Osteocyte (in vitro differentiated cells): ENCODE results near the gene DHDH. TPM values are rescaled to one million over a fixed set of nuclear protein-coding genes. Genes with fewer than 3 reads are reported as not detected.
"Not testable (repeated sequence)": the region's sequence is repeated elsewhere in the genome, so short reads cannot be mapped to it uniquely, and the experiment has no call there.

Experiments used
- DNase-seq: peaks from one replicate; pipeline ENCODE4 v3.0.0; 2021; ENCODE audit warnings: mixed read lengths; ENCODE audit not compliant: unreplicated experiment; ENCODE audit errors: extremely low spot score
- H3K27ac Mint-ChIP-seq: one replicate; pipeline ENCODE4 v1.8.0; 2021; ENCODE audit warnings: mild to moderate bottlenecking, mixed read lengths; ENCODE audit not compliant: unreplicated experiment
- H3K27me3 Mint-ChIP-seq: one replicate; pipeline ENCODE4 v1.8.0; 2021; ENCODE audit warnings: mixed read lengths; ENCODE audit not compliant: unreplicated experiment
- H3K36me3 Mint-ChIP-seq: one replicate; pipeline ENCODE4 v1.8.0; 2021; ENCODE audit warnings: mixed read lengths; ENCODE audit not compliant: unreplicated experiment
- H3K4me1 Mint-ChIP-seq: one replicate; pipeline ENCODE4 v1.8.0; 2021; ENCODE audit warnings: mixed read lengths; ENCODE audit not compliant: unreplicated experiment
- H3K4me3 Mint-ChIP-seq: one replicate; pipeline ENCODE4 v1.8.0; 2021; ENCODE audit warnings: mild to moderate bottlenecking, moderate library complexity, mixed read lengths; ENCODE audit not compliant: unreplicated experiment
- H3K9me3 Mint-ChIP-seq: one replicate; pipeline ENCODE4 v1.8.0; 2021; ENCODE audit warnings: mixed read lengths; ENCODE audit not compliant: unreplicated experiment
- total RNA-seq: library from RNA; stranded (reverse); gene quantifications from 2 replicates; pipeline ENCODE4 v1.2.1, GENCODE V29; 2021
- TF ChIP-seq, protein P1 (sequence below): fragments of 200-600 bp; sonication (generic); IDR thresholded peaks from 2 replicates; pipeline ENCODE4 v1.5.0; 2021; ENCODE audit warnings: antibody characterized with exemption, mild to moderate bottlenecking, moderate library complexity

DHDH gene
- total RNA-seq, 1 donor from 2014 or later, result 0.67 TPM

DNA sequence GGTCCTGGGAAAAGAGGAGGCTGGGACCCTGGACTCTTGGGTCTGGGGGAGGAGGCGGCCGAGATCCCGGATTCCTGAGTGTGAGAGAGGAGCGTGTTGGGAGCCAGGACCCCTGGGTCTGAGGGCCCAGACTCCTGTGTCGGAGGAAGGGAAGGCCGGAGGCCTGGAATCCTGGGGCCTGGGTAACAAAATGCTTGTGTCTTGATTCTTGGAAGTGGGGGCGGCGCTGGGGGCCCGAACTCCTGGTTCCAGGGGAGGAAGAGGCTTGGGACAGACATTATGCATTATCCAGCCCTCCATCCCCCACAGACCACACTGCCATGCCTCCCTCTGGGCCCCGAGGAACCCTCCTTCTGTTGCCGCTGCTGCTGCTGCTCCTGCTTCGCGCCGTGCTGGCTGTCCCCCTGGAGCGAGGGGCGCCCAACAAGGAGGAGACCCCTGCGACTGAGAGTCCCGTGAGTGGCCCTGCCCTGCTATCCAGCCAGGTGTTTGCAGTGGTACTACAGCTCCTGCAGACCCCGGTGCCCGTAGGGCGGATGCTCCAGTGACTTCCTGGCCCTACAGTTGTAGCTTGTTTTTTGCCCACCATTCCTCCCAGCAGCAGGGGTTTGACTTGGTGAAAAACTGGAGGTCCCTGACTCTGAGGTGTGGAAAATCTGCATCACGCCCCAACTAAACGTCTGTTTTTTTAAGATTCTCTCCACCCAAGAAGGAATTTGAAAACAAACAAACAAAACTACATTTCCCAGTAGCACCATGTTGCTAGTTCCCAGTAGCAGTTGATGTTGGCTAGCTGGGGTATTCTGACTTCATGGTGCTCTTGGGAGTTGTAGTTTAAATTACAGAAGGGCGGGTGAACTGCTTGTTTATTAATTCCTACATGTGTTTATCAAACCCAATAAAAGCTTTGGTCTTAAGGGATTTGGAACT is 32.8 kb upstream of the DHDH start:
- DNase-seq, result no peak
- peaks cover 26% of the 10 kb centered on the region for H3K4me1 Mint-ChIP-seq
- no peaks in the 10 kb centered on the region for H3K9me3 Mint-ChIP-seq
- H3K36me3 Mint-ChIP-seq, result peaks cover 10% of the 10 kb centered on the region
- H3K27ac Mint-ChIP-seq, result peak overlapping the region; percentile 97
- H3K4me3 Mint-ChIP-seq, result peak overlapping the region; percentile 95
- no peaks in the 10 kb centered on the region for H3K27me3 Mint-ChIP-seq
- TF ChIP-seq, protein P1, sequence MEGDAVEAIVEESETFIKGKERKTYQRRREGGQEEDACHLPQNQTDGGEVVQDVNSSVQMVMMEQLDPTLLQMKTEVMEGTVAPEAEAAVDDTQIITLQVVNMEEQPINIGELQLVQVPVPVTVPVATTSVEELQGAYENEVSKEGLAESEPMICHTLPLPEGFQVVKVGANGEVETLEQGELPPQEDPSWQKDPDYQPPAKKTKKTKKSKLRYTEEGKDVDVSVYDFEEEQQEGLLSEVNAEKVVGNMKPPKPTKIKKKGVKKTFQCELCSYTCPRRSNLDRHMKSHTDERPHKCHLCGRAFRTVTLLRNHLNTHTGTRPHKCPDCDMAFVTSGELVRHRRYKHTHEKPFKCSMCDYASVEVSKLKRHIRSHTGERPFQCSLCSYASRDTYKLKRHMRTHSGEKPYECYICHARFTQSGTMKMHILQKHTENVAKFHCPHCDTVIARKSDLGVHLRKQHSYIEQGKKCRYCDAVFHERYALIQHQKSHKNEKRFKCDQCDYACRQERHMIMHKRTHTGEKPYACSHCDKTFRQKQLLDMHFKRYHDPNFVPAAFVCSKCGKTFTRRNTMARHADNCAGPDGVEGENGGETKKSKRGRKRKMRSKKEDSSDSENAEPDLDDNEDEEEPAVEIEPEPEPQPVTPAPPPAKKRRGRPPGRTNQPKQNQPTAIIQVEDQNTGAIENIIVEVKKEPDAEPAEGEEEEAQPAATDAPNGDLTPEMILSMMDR, result no peak

DNA sequence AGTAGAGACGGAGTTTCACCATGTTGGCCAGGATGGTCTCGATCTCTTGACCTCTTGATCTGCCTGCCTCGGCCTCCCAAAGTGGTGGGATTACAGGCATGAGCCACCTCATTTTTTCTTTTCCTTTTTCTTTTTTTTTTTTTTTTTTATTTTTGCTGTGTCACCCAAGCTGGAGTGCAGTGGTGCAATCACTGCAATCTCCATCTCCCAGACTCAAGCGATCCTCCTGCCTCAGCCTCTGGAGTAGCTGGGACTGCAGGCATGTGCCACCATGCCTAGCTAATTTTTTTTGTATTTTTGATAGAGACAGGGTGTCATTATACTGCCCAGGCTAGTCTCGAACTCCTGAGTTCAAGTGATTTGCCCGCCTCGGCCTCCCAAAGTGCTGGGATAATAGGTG is 31.2 kb upstream of the DHDH start:
- H3K27me3 Mint-ChIP-seq, H3K27ac Mint-ChIP-seq, H3K9me3 Mint-ChIP-seq, DNase-seq: not testable (repeated sequence)
- Mint-ChIP-seq H3K36me3 (peaks cover 17% of the 10 kb centered on the region), H3K4me1 (peaks cover 26% of the 10 kb centered on the region), H3K4me3 (peak overlapping the region; percentile 18)

DNA sequence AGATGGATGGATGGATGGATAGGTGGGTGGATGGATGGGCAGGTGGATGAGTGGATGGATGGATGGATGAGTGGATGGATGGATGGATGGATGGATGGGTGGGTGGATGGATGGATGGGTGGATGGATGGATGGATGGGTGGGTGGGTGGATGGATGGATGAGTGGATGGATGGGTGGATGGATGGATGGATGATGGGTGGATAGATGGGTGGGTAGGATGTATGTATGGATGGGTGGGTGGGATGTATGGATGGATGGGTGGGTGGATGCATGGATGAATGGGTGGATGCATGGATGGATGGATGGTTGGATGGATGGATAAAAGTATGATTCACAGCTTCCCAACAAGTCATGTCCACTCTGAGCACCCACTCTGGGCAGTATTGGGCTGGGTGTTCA is 29.7 kb upstream of the DHDH start:
- peaks cover 20% of the 10 kb centered on the region for H3K36me3 Mint-ChIP-seq
- not testable (repeated sequence) for DNase-seq, H3K27ac Mint-ChIP-seq, H3K4me3 Mint-ChIP-seq, H3K9me3 Mint-ChIP-seq, H3K27me3 Mint-ChIP-seq
- H3K4me1 Mint-ChIP-seq, result peaks cover 26% of the 10 kb centered on the region

DNA sequence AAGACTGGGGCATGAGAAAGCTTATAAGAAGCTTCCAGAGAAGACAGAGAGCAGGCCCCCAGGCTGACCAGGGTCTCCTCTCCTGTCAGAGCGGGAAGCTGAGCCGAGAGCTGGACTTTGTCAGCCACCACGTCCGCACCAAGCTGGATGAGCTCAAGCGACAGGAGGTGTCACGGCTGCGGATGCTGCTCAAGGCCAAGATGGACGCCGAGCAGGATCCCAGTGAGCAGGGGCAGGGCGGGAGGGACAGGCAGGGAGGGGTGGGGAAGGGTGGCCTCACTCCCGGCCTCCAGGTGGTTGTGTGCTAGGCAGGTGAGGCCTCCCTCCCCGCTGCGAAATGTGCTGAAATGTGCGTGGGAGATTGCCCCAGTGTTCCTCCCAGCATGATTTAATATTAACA is 27.8 kb upstream of the DHDH start:
- H3K36me3 Mint-ChIP-seq, result peaks cover 24% of the 10 kb centered on the region
- H3K4me1 Mint-ChIP-seq, result peaks cover 14% of the 10 kb centered on the region
- TF ChIP-seq, protein P1, result no peak
- no peaks in the 10 kb centered on the region for H3K9me3 Mint-ChIP-seq
- no peaks in the 10 kb centered on the region for H3K27me3 Mint-ChIP-seq
- no peak for DNase-seq
- H3K27ac Mint-ChIP-seq, result no peak overlapping the region
- no peak overlapping the region for H3K4me3 Mint-ChIP-seq

DNA sequence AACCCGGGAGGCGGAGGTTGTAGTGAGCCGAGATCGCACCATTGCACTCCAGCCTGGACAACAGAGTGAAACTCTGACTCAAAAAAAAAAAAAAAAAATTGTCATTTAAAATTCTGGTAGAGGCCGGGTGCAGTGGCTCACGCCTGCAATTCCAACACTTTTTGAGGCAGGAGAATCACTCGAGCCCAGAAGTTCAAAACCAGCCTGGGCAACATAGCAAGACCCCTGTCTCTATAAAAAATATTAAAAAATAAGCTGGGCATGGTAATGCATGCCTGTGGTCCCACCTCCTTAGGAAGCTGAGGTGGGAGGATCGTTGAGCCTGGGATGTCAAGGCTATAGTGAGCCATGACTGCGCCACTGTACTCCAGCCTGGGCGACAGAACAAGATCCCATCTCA is 27.2 kb upstream of the DHDH start:
- TF ChIP-seq, protein P1, result no peak
- H3K27ac Mint-ChIP-seq, result no peak overlapping the region

DNA sequence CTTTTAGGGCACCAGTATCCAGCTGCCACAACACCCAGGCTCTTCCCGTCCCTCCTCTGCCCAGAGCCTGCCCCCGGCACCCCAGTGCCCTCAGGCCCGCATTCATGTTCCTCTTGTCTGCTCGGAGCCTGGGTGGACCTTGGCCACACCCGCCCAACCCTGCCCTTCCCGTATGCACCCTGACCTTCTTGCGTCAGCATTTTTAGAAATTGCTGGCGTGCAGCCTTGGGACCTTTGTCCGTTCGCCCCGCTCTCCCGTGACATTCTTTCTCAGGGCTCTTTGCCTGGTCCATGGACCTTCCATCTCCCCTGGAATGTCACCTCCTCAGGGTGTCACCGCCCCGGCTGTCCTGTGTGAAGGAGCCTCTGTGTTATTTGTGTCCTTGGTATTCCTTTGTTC is 25.8 kb upstream of the DHDH start:
- no peak for DNase-seq
- TF ChIP-seq, protein P1, result no peak
- no peak overlapping the region for H3K27ac Mint-ChIP-seq
- H3K27me3 Mint-ChIP-seq, result no peaks in the 10 kb centered on the region
- H3K36me3 Mint-ChIP-seq, result peaks cover 32% of the 10 kb centered on the region
- no peak overlapping the region for H3K4me3 Mint-ChIP-seq
- H3K4me1 Mint-ChIP-seq, result no peaks in the 10 kb centered on the region
- H3K9me3 Mint-ChIP-seq, result no peaks in the 10 kb centered on the region

More for the DNA sequence above, 27.2 kb upstream of the DHDH start:
- Mint-ChIP-seq H3K9me3 (no peaks in the 10 kb centered on the region), H3K4me3 (no peak overlapping the region), H3K27me3 (no peaks in the 10 kb centered on the region), H3K36me3 (peaks cover 29% of the 10 kb centered on the region), H3K4me1 (peaks cover 10% of the 10 kb centered on the region)
- no peak for DNase-seq

DNA sequence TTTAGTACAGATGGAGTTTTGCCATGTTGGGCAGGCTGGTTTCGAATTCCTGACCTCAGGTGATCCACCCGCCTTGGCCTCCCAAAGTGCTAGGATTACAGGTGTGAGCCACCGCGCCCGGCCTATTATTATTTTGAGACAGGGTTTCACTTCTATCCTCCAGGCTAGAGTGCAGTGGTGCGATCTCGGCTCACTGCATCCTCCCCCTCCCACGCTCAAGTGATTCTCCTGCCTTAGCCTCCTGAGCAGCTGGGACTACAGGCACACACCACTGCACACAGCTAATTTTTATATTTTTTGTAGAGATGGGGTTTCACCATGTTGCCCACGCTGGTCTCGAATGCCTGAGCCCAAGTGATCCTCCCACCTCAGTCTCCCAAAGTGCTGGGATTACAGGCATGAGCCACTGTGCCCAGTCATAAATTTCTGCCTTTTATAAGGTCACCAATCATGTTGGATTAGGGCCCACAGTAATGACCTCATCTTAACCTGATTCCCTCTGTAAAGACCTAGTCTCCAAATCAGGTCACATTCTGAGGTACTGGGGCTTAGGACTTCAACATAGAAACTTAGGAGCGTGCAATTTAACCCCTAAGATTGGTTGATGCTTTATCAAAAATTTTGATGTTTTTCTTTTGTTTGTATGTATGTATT is 23.9 kb upstream of the DHDH start:
- not testable (repeated sequence) for H3K27ac Mint-ChIP-seq, H3K27me3 Mint-ChIP-seq, H3K4me1 Mint-ChIP-seq, DNase-seq, H3K9me3 Mint-ChIP-seq, H3K4me3 Mint-ChIP-seq
- H3K36me3 Mint-ChIP-seq, result peaks cover 43% of the 10 kb centered on the region
